Vagina (tissue), 2 donors: ENCODE results near the gene TFAP2D. TPM values are rescaled to one million over a fixed set of nuclear protein-coding genes. Genes with fewer than 3 reads are reported as not detected.

Experiments used
- DNase-seq, 2 donors: peaks; one replicate each; pipeline ENCODE4 v3.0.0-alpha.2; 2017; ENCODE audit errors: extremely low spot score in 2 of 2
- H3K27ac ChIP-seq: fragments of 200-600 bp; sonication (generic); one replicate; pipeline ENCODE4 v1.5.1; 2019
- H3K27me3 ChIP-seq: fragments of 200-600 bp; sonication (generic); one replicate; pipeline ENCODE4 v1.5.1; 2019
- H3K36me3 ChIP-seq, 2 donors: fragments of 200-600 bp; sonication (generic); one replicate each; pipeline ENCODE4 v1.5.1; 2017 to 2019
- H3K4me1 ChIP-seq: fragments of 200-600 bp; sonication (generic); one replicate; pipeline ENCODE4 v1.5.1; 2019
- H3K4me3 ChIP-seq, 2 donors: fragments of 200-600 bp; sonication (generic); 1 replicate in 1 of 2; 2 replicates in 1 of 2; pipeline ENCODE4 v1.5.1; 2016 to 2019
- H3K9me3 ChIP-seq: fragments of 200-600 bp; sonication (generic); one replicate; pipeline ENCODE4 v1.5.1; 2019
- CTCF ChIP-seq, 3 experiments: fragments of 450-650 bp in 2 of 3; fragments of 200-600 bp in 1 of 3; sonication (generic) in 1 of 3; IDR thresholded peaks; one replicate each; pipeline ENCODE4 v1.5.1; 2017 to 2019; ENCODE audit warnings: antibody characterized with exemption in 3 of 3, mild to moderate bottlenecking in 2 of 3, moderate library complexity in 2 of 3
- POLR2A ChIP-seq, 2 donors: fragments of 450-650 bp; IDR thresholded peaks; one replicate each; pipeline ENCODE4 v1.6.1; 2017; ENCODE audit warnings: antibody characterized with exemption in 2 of 2, mild to moderate bottlenecking in 2 of 2, moderate library complexity in 2 of 2
- POLR2AphosphoS5 ChIP-seq, 2 donors: sonication (generic); formaldehyde crosslinking; IDR thresholded peaks; one replicate each; pipeline ENCODE4 v1.9.0; 2017; ENCODE audit warnings: antibody characterized with exemption in 2 of 2, mild to moderate bottlenecking in 2 of 2, low read depth in 1 of 2; ENCODE audit not compliant: insufficient read depth in 1 of 2
- intact Hi-C: fragments of 100-400 bp; cut with DNase I; formaldehyde crosslinking; loops from one replicate; pipeline ENCODE4 v1.15.1; 2023
- total RNA-seq: library from RNA; depleted of rRNA; stranded (reverse); fragments of >200 nt; gene quantifications from one replicate; pipeline ENCODE4 v1.2.3, GENCODE V29; 2016

Gene TFAP2D
- total RNA-seq, 1 donor from 2014 or later, result not detected

- intact Hi-C loops, result no loop called here
- H3K36me3 ChIP-seq, result no peaks in the 10 kb centered on the region
- no peak overlapping the region for H3K4me3 ChIP-seq
- no peaks in the 10 kb centered on the region for H3K4me1 ChIP-seq
- no peak overlapping the region for H3K27ac ChIP-seq
- no peaks in the 10 kb centered on the region for H3K27me3 ChIP-seq
- no peaks in the 10 kb centered on the region for H3K9me3 ChIP-seq
- TF ChIP-seq POLR2AphosphoS5 (IDR thresholded peaks at IDR 0.05; ENCODE audit: insufficient read depth in 1 of 2, low read depth in 1 of 2) (no peak), POLR2A (IDR thresholded peaks at IDR 0.05) (no peak), CTCF (IDR thresholded peaks at IDR 0.05) (no peak)
- DNase-seq, result no peak
Observed at GRCh38 chr6:50722829-50723554, 9.7 kb downstream of the TFAP2D start.

GRCh38 chr6:50724381-50725124 is 11.2 kb downstream of the TFAP2D start:
- H3K27me3 ChIP-seq, result no peaks in the 10 kb centered on the region
- H3K36me3 ChIP-seq, result no peaks in the 10 kb centered on the region
- H3K27ac ChIP-seq, result no peak overlapping the region
- intact Hi-C loops, result no loop called here
- no peaks in the 10 kb centered on the region for H3K4me1 ChIP-seq
- DNase-seq, result no peak
- no peaks in the 10 kb centered on the region for H3K9me3 ChIP-seq
- H3K4me3 ChIP-seq, result no peak overlapping the region
- TF ChIP-seq CTCF (IDR thresholded peaks at IDR 0.05) (no peak), POLR2AphosphoS5 (IDR thresholded peaks at IDR 0.05; ENCODE audit: insufficient read depth in 1 of 2, low read depth in 1 of 2) (no peak), POLR2A (IDR thresholded peaks at IDR 0.05) (no peak)

- no peak overlapping the region for H3K27ac ChIP-seq
- H3K4me1 ChIP-seq, result no peaks in the 10 kb centered on the region
- no peak for TF ChIP-seq CTCF (IDR thresholded peaks at IDR 0.05)
- no peak for TF ChIP-seq POLR2A (IDR thresholded peaks at IDR 0.05)
- no peak for TF ChIP-seq POLR2AphosphoS5 (IDR thresholded peaks at IDR 0.05; ENCODE audit: insufficient read depth in 1 of 2, low read depth in 1 of 2)
- DNase-seq, result no peak
- H3K36me3 ChIP-seq, result no peaks in the 10 kb centered on the region
- H3K4me3 ChIP-seq, result no peak overlapping the region
- intact Hi-C loops, result no loop called here
- H3K27me3 ChIP-seq, result no peaks in the 10 kb centered on the region
- no peaks in the 10 kb centered on the region for H3K9me3 ChIP-seq
Observed at GRCh38 chr6:50734488-50734887, 21.2 kb downstream of the TFAP2D start.

GRCh38 chr6:50742161-50742560 is 28.8 kb downstream of the TFAP2D start:
- H3K4me1 ChIP-seq, result no peaks in the 10 kb centered on the region
- DNase-seq, result no peak
- TF ChIP-seq CTCF (IDR thresholded peaks at IDR 0.05) (no peak), POLR2A (IDR thresholded peaks at IDR 0.05) (no peak), POLR2AphosphoS5 (IDR thresholded peaks at IDR 0.05; ENCODE audit: insufficient read depth in 1 of 2, low read depth in 1 of 2) (no peak)
- H3K36me3 ChIP-seq, result no peaks in the 10 kb centered on the region
- no peaks in the 10 kb centered on the region for H3K27me3 ChIP-seq
- no peak overlapping the region for H3K4me3 ChIP-seq
- intact Hi-C loops, result no loop called here
- no peaks in the 10 kb centered on the region for H3K9me3 ChIP-seq
- H3K27ac ChIP-seq, result no peak overlapping the region

GRCh38 chr6:50744976-50745375 is 31.6 kb downstream of the TFAP2D start:
- H3K4me3 ChIP-seq, result no peak overlapping the region
- no peaks in the 10 kb centered on the region for H3K4me1 ChIP-seq
- H3K9me3 ChIP-seq, result no peaks in the 10 kb centered on the region
- intact Hi-C loops, result no loop called here
- no peaks in the 10 kb centered on the region for H3K36me3 ChIP-seq
- no peaks in the 10 kb centered on the region for H3K27me3 ChIP-seq
- TF ChIP-seq CTCF (IDR thresholded peaks at IDR 0.05) (no peak), POLR2AphosphoS5 (IDR thresholded peaks at IDR 0.05; ENCODE audit: insufficient read depth in 1 of 2, low read depth in 1 of 2) (no peak)
- no peak for DNase-seq
- H3K27ac ChIP-seq, result no peak overlapping the region
